ENCODE data around the gene GARRE1.
"Not testable (repeated sequence)": the region's sequence is repeated elsewhere in the genome, so short reads cannot be mapped to it uniquely, and the experiment has no call there.

GARRE1 gene, protein sequence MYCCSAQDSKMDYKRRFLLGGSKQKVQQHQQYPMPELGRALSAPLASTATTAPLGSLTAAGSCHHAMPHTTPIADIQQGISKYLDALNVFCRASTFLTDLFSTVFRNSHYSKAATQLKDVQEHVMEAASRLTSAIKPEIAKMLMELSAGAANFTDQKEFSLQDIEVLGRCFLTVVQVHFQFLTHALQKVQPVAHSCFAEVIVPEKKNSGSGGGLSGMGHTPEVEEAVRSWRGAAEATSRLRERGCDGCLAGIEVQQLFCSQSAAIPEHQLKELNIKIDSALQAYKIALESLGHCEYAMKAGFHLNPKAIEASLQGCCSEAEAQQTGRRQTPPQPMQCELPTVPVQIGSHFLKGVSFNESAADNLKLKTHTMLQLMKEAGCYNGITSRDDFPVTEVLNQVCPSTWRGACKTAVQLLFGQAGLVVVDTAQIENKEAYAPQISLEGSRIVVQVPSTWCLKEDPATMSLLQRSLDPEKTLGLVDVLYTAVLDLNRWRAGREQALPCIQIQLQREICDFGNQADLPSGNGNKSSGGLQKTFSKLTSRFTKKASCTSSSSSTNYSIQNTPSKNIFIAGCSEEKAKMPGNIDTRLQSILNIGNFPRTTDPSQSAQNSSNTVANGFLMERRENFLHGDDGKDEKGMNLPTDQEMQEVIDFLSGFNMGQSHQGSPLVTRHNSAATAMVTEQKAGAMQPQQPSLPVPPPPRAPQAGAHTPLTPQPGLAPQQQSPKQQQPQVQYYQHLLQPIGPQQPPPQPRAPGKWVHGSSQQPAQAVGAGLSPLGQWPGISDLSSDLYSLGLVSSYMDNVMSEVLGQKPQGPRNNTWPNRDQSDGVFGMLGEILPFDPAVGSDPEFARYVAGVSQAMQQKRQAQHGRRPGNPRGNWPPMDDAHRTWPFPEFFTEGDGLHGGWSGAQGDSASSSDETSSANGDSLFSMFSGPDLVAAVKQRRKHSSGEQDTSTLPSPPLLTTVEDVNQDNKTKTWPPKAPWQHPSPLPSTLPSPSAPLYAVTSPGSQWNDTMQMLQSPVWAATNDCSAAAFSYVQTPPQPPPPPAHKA (N-terminal part only)

DNA sequence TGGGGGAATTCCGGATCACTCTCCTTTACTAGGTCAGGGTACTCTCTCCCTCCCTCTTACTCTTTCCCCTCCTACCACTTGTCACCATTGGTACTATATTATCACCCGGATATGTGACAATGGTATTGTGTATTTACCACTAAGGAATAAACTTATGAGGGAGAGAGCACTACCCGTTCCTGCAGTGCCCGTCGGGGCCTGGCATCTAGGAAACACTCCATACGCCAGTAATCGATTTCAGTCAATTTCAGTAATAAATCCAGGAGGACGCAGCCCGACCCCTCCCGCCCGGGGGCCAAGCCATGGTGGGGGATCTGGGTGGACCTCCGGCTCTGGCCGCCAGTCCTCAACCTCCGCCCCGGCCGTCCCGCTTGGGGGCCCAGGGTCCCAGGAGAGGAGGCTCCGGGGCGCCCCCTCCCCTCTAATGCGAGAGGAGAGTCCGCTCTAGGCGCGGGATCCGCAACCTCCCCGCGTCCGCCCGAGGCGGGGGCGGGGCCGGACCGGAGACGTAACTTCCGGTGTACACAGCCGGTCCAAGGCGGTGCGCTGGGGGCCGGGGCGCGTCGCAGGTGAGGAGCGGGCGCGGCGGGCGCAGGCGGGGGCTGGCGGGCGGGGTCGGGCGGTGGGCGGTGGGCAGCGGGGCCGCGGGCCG is at the start of gene GARRE1:
GARRE1 (plus strand) TSS at position 509 of the 652 bp plus-strand sequence. CDS start 45,920 bp downstream, outside the sequence.
- DNase-seq = peak; percentile 88

DNA sequence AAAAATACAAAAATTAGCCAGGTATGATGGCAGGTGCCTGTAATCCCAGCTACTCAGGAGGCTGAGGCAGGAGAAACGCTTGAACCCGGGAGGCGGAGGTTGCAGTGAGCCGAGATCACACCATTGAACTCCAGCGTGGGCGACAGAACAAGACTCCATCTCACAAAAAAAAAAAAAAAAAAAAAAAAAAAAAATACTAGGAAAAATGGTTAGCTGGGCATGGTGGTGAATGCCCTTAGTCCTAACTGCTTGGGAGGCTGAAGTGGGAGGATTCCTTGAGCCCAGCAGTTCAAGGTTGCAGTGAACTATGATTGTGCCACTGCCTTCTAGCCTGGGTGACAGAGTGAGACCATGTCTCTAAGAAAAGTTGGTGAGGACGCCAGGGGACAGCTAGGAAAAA is 49.0 kb upstream of the GARRE1 start:
- not testable (repeated sequence) for DNase-seq

DNA sequence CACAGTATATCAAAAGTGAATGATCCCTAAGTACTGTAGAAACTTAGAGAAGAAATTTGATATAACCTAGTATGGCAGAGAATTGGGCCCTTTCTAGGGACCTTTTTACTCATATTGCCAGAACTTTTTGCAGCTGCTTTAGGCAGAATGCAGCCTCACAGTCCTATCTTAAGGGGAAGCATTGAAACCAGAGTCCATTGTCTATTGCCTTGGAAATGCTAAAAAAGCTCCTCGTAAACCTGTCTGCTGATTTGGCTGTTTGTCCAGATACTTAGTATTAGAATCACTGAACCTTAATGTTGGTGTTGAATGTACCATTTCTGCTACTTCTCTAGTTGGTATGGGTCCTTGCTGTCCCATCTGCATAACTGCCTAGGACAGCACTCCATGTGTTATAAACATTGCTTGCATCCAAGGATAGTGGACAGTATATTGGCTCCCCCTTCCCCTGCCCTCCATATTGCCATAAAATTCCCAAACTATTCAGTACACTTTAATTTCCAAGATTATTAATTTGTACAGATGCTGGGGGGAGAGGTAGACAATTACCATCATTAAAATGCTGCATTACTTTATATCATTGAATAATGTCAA is 46.0 kb upstream of the GARRE1 start:
- DNase-seq = no peak

DNA sequence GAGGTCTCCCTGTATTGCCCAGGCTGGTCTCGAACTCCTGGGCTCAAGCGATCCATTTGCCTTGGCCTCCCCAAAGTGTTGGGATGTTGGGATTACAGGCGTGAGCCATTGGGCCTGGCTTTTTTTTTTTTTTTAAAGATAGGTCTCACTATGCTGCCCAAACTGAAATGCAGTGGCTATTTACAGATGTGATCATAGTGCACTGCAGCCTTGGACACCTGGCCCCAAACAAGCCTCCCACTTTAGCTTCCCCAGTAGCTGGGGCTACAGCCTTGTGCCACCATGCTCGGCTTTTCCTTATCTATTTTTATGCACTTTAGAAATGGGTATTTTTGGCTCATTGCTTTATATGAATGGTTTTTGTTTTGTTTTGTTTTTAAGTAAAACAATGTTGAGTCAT is 44.6 kb upstream of the GARRE1 start:
- no peak for DNase-seq

DNA sequence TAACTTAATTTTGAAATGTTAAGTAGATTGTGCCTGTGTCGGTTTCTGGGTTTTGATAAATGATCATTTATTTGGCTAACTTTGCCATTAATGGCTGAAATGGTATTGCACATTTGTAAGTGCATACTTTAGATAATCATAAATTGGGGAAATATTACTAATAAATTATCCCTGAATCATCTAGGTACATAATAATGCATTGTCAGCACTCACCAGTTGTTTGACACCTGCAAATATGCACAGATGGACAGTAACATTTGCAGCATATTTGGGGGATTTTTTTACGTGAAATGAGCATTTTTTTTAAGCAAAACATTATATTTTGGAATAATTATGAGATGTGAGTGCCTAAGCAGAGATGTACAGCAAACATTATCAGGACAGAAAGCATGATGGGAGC is 41.1 kb upstream of the GARRE1 start:
- DNase-seq = no peak

DNA sequence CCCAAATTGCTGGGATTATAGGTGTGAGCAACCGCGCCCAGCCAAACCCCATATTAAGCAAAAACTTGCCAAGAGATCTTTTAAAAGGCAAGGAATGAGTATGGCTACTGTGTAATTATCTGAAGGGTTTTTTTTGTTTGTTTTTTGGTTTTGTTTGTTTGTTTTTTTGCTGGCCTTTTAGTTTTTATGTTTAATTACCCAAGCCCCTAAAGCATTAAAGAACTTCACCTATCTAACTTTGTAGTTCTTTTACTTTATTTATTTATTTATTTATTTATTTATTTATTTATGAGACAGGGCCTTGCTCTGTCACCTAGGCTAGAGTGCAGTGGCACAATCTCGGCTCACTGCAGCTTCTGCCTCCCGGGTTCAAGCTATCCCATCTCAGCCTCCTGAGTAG is 40.3 kb upstream of the GARRE1 start:
- no peak for DNase-seq

DNA sequence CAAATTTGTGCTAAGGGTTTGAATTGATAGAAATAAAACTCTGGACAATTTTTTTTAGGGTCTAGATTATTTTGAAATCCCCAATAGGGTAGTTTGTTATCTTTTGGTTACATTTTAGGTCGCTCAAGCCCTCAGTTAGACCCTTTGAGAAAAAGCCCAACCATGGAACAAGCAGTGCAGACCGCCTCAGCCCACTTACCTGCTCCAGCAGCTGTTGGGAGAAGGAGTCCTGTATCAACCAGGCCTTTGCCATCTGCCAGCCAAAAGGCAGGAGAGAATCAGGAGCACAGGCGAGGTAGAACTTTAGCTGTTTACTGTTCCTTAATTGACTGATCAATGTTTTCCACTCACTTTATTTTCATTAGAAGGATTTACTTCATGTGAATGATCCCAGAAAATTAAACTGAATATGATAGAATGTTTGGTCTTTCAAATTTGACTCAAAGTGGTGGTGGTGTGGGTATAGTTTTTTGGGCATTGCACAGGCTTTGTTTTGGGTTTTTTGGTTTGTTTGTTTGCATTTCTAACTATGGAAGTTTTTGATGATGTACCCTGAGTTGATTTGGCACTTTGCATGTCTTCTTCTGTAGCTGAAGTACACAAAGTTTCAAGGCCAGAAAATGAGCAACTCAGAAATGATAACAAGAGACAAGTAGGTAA is 39.2 kb upstream of the GARRE1 start:
- no peak for DNase-seq

DNA sequence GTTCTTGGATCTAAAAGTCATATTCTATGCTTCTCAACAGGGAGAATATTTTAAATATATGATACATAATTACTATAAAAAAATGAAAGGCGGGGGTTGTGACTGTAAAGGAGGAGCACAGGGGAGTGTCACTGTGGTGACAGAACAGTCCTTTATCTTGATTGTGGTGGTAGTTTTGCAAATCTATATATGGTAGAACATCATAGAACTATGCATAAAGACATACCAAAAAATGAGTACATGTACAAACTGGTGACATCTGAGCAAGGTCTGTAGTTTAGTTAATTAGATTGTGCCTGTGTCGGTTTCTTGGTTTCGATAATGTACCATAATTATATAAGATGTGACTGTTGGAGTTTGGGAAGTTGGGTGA is 38.7 kb upstream of the GARRE1 start:
- DNase-seq = no peak

DNA sequence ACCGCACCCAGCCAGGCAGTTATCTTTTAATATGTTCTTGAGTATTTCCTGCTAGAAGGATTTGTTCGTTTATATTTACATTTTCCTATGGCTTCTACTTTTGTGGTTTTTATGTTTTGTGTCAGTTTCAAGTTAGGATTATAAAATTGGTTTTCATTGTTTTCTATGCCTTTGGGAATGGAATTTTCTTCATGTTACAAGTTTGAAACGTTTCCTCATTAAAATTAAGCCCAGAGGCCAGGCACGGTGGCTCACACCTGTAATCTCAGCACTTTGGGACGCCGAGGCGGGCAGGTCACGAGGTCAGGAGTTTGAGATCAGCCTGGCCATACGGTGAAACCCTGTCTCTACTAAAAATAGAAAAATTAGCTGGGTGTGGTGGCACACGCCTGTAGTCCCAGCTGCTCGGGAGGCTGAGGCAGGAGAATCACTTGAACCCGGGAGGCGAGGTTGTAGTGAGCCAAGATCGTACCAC is 37.6 kb upstream of the GARRE1 start:
- DNase-seq = not testable (repeated sequence)

DNA sequence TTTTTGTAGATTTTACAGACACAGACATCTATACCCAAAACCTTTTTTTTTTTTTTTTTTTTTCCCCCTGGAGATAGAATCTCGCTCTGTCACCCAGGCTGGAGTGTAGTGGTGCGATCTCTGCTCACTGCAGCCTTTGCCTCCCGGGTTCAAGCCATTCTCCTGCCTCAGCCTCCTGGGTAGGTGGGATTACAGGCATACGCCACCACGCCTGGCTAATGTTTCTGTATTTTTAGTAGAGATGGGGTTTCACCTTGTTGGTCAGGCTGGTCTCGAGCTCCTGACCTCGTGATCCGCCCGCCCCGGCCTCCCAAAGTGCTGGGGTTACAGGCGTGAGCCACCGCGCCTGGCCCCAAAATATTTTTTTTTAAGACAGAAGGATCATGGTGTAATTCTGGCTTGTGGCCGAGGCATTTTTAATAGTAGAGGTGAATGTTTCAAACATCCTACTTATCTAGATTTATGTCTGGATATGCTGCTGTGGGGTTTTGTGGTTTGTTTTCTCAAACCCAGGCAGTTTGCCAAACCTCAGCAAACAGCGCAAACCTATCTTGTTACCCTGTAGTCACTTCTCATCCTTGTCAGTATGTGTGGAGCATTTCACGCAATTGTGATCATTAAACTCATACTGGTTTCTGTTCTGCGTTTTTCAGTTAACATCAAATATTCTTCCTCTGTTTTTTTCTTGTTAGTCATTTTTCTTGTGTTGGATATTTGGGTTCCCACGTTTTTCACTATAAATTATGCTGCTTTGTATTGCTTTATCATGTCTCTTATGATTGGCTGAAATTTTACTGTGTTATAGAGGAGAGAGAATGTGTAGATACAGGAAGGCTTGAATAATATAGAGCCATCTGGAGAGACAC is 36.2 kb upstream of the GARRE1 start:
- DNase-seq = peak; percentile 60

DNA sequence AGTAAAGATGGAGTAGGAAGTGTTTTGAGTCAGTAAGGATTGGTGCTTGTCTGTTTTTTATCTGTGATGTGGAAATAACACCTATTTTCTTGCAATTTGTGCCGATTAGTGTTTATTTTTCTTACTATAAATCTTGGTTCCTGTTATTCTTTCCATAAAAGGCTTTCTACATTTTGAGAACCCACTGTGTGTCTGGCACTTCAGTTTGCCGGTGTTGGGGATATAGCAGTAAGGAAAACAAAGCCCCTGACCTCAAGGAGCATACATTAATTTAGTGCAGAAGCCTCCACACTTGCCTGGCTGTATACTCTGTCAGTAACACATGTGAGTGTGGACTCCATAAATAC is 35.6 kb upstream of the GARRE1 start:
- no peak for DNase-seq

DNA sequence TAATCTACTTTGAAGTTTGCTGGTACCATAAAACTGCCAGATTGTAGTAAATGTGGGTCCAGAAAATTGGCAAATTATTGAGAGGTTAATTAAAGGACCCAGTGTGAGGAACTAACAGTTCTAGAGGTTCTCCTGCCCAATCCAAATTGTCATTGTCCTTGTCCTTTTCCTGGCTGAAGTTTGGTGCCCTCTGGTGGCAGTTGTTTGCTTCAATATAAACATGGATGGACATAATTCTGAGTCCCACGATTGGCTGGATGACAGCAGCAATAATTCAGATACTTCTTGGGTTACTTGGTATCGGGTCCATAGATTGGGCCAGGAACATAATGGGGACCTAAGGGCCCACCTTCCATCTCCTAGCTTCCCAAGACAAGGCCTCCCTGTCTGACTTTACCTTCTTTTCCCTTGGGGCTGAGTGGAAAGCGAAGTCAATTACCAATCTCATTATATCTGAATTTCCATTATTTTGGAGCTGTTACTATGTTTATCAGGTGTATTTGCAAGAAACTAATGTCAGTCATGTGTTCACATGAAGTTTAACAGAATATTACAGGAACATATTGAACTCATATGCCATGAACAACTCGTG is 33.8 kb upstream of the GARRE1 start:
- peak; percentile 42 for DNase-seq

DNA sequence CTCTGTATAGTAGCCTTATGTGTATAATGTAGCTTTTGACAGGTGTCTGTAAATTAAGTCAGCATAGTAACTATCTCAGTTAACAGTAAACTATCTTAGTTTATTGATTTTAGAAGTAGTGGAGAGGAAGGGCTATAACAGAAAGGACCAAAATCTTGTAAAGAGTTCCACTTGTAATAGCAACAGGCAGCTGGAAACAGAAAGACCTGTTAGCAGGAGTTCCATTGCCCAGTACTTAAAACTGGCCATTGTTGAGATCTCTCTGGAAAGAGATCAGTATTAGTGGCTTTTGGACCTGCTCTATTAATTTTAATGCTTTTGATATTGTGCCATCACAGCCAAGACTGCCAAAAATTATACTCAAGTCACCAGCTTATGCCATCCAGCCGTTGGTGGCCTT is 32.0 kb upstream of the GARRE1 start:
- no peak for DNase-seq

DNA sequence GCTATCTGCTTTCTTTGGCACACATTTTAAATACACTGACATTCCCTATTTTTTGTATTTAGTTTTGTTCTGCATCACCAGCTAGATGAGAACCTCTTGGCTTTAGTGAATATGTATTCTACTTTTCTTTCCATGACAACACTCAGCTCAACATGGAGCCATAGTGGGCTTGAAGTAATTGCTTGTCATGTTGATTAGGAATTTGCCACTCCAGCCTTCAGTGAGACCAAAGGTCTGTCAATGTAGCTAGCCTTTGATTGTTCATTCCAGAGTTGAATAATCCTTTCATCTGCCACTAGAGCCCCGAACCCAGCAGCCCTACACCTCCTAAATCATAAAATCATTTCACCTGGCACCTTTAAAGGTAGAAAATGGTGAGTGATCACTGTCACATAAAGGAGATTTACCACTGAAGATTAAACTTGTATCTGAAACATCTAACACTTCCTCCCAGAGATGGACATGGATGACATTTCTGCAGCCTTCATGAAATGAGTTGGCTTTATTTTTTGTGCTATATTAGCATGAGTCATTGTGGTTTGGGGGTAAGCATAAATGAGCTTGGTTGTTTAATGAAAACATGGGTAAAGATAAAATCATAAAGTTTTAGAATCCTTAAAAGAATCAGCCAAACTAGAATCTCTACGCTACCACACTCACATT is 29.2 kb upstream of the GARRE1 start:
- DNase-seq = no peak

DNA sequence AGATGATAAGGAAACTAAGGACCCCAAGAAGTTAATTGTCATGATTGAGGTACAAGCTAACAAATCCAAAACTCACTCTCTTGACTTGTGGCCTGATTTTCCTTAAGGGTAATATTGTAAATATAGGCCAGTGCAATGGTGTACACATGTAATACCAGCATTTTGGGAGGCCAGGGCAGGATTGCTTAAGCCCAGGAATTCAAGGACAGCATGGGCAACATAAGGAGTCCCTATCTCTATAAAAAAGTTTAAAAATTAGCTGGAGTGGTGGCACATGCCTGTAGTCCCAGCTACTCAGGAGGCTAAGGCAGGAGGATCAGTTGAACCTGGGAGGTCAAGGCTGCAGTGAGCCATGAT is 28.7 kb upstream of the GARRE1 start:
- DNase-seq = no peak

DNA sequence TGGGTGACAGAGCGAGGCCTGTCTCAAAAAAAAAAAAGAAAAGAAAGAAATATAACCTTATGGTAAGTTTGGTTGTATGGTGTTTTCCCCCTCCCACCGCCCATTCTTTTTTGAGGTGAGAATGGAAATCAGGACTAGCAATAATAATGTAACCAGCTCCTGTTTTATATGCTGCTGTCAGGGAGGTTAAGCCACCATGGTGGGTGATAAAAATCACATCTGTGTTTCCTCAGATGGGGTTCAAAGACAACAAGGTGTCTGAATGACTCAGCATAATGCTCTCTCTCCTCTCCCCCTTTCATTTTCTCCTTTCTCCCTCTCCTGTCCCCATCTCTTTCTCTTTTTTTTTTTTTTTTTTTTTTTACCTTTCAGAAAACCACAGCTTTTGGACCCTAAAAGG is 28.3 kb upstream of the GARRE1 start:
- no peak for DNase-seq

DNA sequence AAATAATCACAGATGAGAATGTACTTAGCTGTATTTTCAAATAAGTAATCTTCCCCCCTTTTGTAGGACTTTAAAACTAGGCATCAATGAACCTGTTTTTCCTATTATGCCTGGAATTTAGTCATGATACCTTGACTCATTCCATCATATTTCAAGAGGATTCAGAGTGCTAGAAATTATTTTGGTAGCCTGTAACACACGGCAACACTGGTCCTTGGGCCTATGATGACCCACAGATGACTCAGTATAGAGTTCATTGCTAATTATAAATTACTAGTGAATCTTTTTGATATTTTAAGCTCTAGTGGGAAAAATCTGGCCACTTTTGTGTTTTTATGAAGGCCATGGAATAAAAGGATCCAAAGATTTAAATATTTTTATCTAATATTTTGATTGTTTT is 26.0 kb upstream of the GARRE1 start:
- DNase-seq = no peak

DNA sequence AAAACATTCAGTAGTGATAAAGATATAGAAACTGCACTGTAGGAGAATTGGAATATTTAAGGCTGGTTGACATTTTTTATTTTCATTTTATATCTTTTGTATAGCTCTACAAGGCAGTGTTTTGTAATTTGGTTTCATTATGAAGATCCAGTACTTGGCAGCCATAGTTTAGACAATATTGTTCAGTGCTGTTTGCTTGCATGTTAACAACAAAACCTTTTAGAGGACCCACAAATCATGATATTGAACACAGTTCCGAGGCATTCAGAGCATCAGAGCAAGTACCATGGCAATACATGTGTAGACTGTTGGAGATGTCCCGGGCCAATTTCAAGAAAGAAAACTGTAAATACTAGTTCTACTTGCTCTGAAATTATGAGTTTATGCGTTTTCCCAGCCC is 25.6 kb upstream of the GARRE1 start:
- DNase-seq = no peak

DNA sequence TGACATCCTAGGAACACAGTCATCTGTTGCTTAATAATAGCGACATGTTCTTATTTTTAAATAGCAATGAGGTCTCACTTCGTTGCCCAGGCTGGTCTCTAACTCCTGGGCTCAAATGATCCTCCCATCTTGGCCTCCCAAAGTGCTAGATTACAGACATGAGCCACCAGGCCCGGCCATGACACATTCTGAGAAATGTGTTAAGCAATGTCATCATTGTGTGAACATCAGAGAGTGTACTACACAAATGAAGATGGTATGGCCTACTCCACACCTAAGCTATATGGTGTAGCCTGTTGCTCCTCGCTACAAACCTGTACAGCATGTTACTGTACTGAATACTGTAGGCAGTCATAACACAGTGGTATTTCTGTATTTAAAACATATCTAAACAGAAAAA is 24.6 kb upstream of the GARRE1 start:
- no peak for DNase-seq

DNA sequence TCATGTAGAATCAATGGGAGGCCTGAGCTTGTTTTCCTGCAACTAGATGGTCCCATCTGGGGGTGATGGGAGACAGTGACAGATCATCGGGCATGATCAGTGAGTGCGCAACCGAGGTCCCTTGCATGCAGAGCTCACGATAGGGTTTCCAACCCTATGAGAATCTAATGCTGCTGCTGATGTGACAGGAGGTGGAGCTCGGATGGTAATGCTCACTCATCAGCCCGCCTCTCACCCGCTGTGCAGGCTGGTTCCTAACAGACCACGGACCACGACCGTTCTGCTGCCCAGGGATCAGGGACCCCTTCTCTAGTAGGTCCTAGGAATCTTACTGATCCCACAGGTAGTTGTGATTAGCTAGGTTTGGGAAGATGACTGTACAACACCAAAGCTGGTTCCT is 23.5 kb upstream of the GARRE1 start:
- DNase-seq = no peak

Measured in activated T-cell treated with anti-CD3 and anti-CD28 coated beads, Interleukin-2, amount 50 U/mL, for 1 hour (primary cell).